Heart right ventricle (tissue), 16 donors: Measurements from ENCODE around the gene COL23A1. TPM values are rescaled to one million over a fixed set of nuclear protein-coding genes. Genes with fewer than 3 reads are reported as not detected.

Source experiments
- ATAC-seq, 8 donors: fragments of 200-7000 bp; cut with Tn5 transposase; one replicate each; pipeline ENCODE4 v1.9.1; 2020; ENCODE audit warnings: mild to moderate bottlenecking in 8 of 8, moderate library complexity in 8 of 8, moderate number of reproducible peaks in 1 of 8
- DNase-seq, 2 donors: peaks; one replicate each; pipeline ENCODE4 v3.0.0-alpha.2; 2020
- H3K27ac ChIP-seq, 10 donors: fragments of 200-600 bp; sonication (generic) in 2 of 10; one replicate each; pipeline versions ENCODE4 v1.5.0 to v1.8.0; 2020 to 2022; ENCODE audit warnings: mild to moderate bottlenecking in 3 of 10
- H3K27me3 ChIP-seq, 7 donors: fragments of 200-600 bp; one replicate each; pipeline ENCODE4 v1.8.0; 2021 to 2022; ENCODE audit warnings: mild to moderate bottlenecking in 2 of 7
- H3K36me3 ChIP-seq, 9 donors: fragments of 200-600 bp; sonication (generic) in 1 of 9; one replicate each; pipeline versions ENCODE4 v1.5.0 to v1.8.0; 2020 to 2022; ENCODE audit warnings: mild to moderate bottlenecking in 2 of 9
- H3K4me1 ChIP-seq, 9 donors: fragments of 200-600 bp; sonication (generic) in 1 of 9; one replicate each; pipeline versions ENCODE4 v1.5.0 to v1.8.0; 2020 to 2022; ENCODE audit warnings: mild to moderate bottlenecking in 4 of 9
- H3K4me3 ChIP-seq, 10 donors: fragments of 200-600 bp; sonication (generic) in 2 of 10; one replicate each; pipeline versions ENCODE4 v1.5.0 to v1.8.0; 2020 to 2022; ENCODE audit warnings: mild to moderate bottlenecking in 7 of 10, moderate library complexity in 2 of 10
- H3K9me3 ChIP-seq, 11 donors: fragments of 200-600 bp in 10 of 11; sonication (generic) in 2 of 11; one replicate each; pipeline versions ENCODE4 v1.5.0 to v1.8.0; 2013 to 2022; ENCODE audit warnings: mild to moderate bottlenecking in 2 of 11, control low read depth in 1 of 11, moderate library complexity in 1 of 11
- CTCF ChIP-seq, 9 donors: fragments of 200-600 bp; sonication (generic) in 2 of 9; IDR thresholded peaks; one replicate each; pipeline versions ENCODE4 v1.5.0 to v1.8.0; 2021 to 2022; ENCODE audit warnings: antibody characterized with exemption in 9 of 9, mild to moderate bottlenecking in 5 of 9, moderate library complexity in 1 of 9
- WGBS, 2 donors: extraction: QIAGEN DNeasy Blood & Tissue Kit; methylation state at CpG; one replicate each; pipeline ENCODE4 v1.1.7; 2013; ENCODE audit warnings: inconsistent platforms in 1 of 2; 5-methylcytosine and 5-hydroxymethylcytosine counted together
- intact Hi-C, 10 donors: fragments of 100-400 bp; cut with DNase I; formaldehyde crosslinking; loops; one replicate each; pipeline versions ENCODE4 v1.11.1 to v1.14.2; 2022
- polyA plus RNA-seq, 2 donors: library from polyadenylated mRNA; stranded (reverse); fragments of 200-250 nt; gene quantifications; one replicate each; pipeline ENCODE4 v1.2.3, GENCODE V29; 2013
- total RNA-seq, 10 donors: library from RNA; stranded (reverse); fragmentation: NEBNext Ultra II Directional in 3 of 10; extraction: Animal tissue kit (Norgen Biotek cat#: 25700) in 3 of 10; gene quantifications; one replicate each; pipeline versions ENCODE4 v1.2.1 to v1.2.4, GENCODE V29; 2021 to 2023
- donor health status: Arrhythmogenic right ventricular cardiomyopathy.
- donor health status: ischemic (EF 13 %, LVEDD 7.1; RV severe dilation, severe dysfunction).
- donor health status: healthy with polysubstance abuse.
- donor health status: DM: no; HTN: yes; CAD: no.
- donor health status: DM: no; HTN: no; CAD: no.
- donor health status: ischemic (EF 25% LVEDD 6.9; RV normal size, moderate dysfunction).
- donor health status: ischemic (EF 25% LVEDD 5.7; RV mildly dilated, moderate dysfunction).
- donor health status: healthy.
- donor health status: DM: yes; HTN: yes; CAD: no.
- donor health status: Ischemic cardiomyopathy.
- donor health status: ischemic (EF 35%, LVEDD 5.7; RV mildly dilated, moderate dysfunction).
- donor health status: nonischemic (EF 11% LVEDD 7.7; RV severe dilation, severe dysfunction).
- donor health status: DM: yes; HTN: yes; CAD: no.
- donor health status: PGD.
- donor health status: ischemic (EF 29% LVEDD 5.4; RV normal size, mild dysfunction).
- donor health status: nonischemic (EF 23%, LVEDD 6.1; RV moderate dilation, normal function).

Gene COL23A1
- total and polyA plus RNA-seq, 12 donors: 8.9 to 29.0 (median 16.2) TPM

- H3K36me3 ChIP-seq: no peaks in the 10 kb centered on the region
- no peak for DNase-seq
- intact Hi-C loops: no loop called here
- no peaks in the 10 kb centered on the region for H3K9me3 ChIP-seq
- peaks cover 0 to 41% (median 12%) of the 10 kb centered on the region in 9 donors for H3K4me1 ChIP-seq
- no peak overlapping the region for H3K4me3 ChIP-seq
- WGBS, 2 donors: 76 to 87% methylated on average over 7 of the region's 7 CpGs
- H3K27me3 ChIP-seq: peaks cover 0 to 60% (median 33%) of the 10 kb centered on the region in 7 donors
- no peak for ATAC-seq
- TF ChIP-seq CTCF (IDR thresholded peaks at IDR 0.05): no peak
- no peak overlapping the region for H3K27ac ChIP-seq
Measured at GRCh38 chr5:178387856-178388190, 202.4 kb downstream of the COL23A1 start.

- Histone ChIP-seq H3K27ac (no peak overlapping the region), H3K9me3 (no peaks in the 10 kb centered on the region), H3K4me1 (peaks cover 0 to 35% (median 12%) of the 10 kb centered on the region in 9 donors), H3K4me3 (no peak overlapping the region), H3K27me3 (peaks cover 0 to 64% (median 33%) of the 10 kb centered on the region in 7 donors), H3K36me3 (no peaks in the 10 kb centered on the region)
- no peak for TF ChIP-seq CTCF (IDR thresholded peaks at IDR 0.05)
- WGBS, 2 donors: 62 to 65% methylated on average over 20 of the region's 20 CpGs
- intact Hi-C loops: no loop called here
- ATAC-seq (no peak), DNase-seq (no peak)
Measured at GRCh38 chr5:178387061-178387855, 202.9 kb downstream of the COL23A1 start.

GRCh38 chr5:178386336-178386931 is 203.8 kb downstream of the COL23A1 start:
- intact Hi-C loops: no loop called here
- Histone ChIP-seq H3K4me3 (no peak overlapping the region), H3K36me3 (no peaks in the 10 kb centered on the region), H3K27ac (no peak overlapping the region), H3K4me1 (peaks cover 0 to 33% (median 12%) of the 10 kb centered on the region in 9 donors), H3K9me3 (no peaks in the 10 kb centered on the region), H3K27me3 (peaks cover 0 to 64% (median 33%) of the 10 kb centered on the region in 7 donors)
- ATAC-seq: no peak
- 53 to 58% methylated on average over 20 of the region's 20 CpGs for WGBS, 2 donors
- TF ChIP-seq CTCF (IDR thresholded peaks at IDR 0.05): no peak
- no peak for DNase-seq

GRCh38 chr5:178385496-178385890 is 204.7 kb downstream of the COL23A1 start:
- Histone ChIP-seq H3K27me3 (peaks cover 0 to 64% (median 33%) of the 10 kb centered on the region in 7 donors), H3K4me3 (no peak overlapping the region), H3K36me3 (no peaks in the 10 kb centered on the region), H3K27ac (no peak overlapping the region), H3K9me3 (no peaks in the 10 kb centered on the region), H3K4me1 (peaks cover 0 to 33% (median 12%) of the 10 kb centered on the region in 9 donors)
- WGBS, 2 donors: 72 to 80% methylated on average over 13 of the region's 13 CpGs
- no peak for TF ChIP-seq CTCF (IDR thresholded peaks at IDR 0.05)
- intact Hi-C loops: no loop called here
- DNase-seq: no peak
- ATAC-seq: no peak
